WERI-Rb-1 (cell line): Measurements from ENCODE around the gene AKT1.

Experiments used
- DNase-seq: peaks from one replicate; pipeline ENCODE4 v3.0.0-alpha.2; 2020
- H3K27ac ChIP-seq: fragments of 250-450 bp; sonication (Bioruptor Pico); 2 replicates; pipeline ENCODE4 v1.5.1; 2020; ENCODE audit warnings: mild to moderate bottlenecking, moderate library complexity
- H3K27me3 ChIP-seq: fragments of 250-450 bp; sonication (Bioruptor Pico); 2 replicates; pipeline ENCODE4 v1.5.1; 2021; ENCODE audit warnings: mild to moderate bottlenecking, low read depth, moderate library complexity; ENCODE audit not compliant: insufficient read depth, severe bottlenecking
- H3K36me3 ChIP-seq: fragments of 250-450 bp; sonication (Bioruptor Pico); 2 replicates; pipeline ENCODE4 v1.5.1; 2020; ENCODE audit warnings: mild to moderate bottlenecking, moderate library complexity
- H3K4me3 ChIP-seq: 2 replicates; pipeline ENCODE4 v1.5.1; 2011; ENCODE audit warnings: low read depth, mild to moderate bottlenecking, control low read depth, low read length
- H3K9me3 ChIP-seq: fragments of 250-450 bp; sonication (Bioruptor Pico); 2 replicates; pipeline ENCODE4 v1.5.1; 2021; ENCODE audit warnings: mild to moderate bottlenecking, moderate library complexity; ENCODE audit not compliant: severe bottlenecking
- TF ChIP-seq, protein P1 (sequence below): IDR thresholded peaks from 2 replicates; pipeline ENCODE4 v1.5.1; 2011; ENCODE audit warnings: low read depth, mild to moderate bottlenecking, control low read depth, inconsistent platforms, low read length

Gene AKT1

DNA sequence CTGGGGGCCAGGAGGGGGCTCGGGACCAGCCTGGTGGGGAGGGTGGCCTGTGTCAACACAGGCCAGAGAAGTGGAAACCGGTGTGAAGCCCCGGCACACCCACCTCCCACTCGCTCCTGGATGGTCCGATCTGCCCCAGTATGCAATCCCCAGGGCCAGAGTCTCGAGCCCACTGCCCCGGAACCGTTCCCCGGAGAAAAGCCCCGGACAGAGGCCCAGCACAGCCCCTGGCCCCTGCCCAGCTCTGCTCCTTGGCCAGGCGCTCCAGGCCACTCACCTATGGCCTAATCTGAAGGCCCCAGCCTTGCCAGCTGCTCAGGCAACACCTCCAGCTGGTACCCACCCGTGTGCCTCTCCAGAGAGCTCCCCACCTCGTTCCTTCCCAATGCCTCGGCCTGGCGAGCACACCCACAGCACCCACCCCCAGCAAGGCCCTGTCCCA lies 17.7 kb downstream of the AKT1 start:
- Histone ChIP-seq H3K4me3 (no peak overlapping the region), H3K27ac (no peak overlapping the region), H3K36me3 (peaks cover 33% of the 10 kb centered on the region), H3K27me3 (no peaks in the 10 kb centered on the region), H3K9me3 (no peaks in the 10 kb centered on the region)
- no peak for DNase-seq
- TF ChIP-seq, protein P1, sequence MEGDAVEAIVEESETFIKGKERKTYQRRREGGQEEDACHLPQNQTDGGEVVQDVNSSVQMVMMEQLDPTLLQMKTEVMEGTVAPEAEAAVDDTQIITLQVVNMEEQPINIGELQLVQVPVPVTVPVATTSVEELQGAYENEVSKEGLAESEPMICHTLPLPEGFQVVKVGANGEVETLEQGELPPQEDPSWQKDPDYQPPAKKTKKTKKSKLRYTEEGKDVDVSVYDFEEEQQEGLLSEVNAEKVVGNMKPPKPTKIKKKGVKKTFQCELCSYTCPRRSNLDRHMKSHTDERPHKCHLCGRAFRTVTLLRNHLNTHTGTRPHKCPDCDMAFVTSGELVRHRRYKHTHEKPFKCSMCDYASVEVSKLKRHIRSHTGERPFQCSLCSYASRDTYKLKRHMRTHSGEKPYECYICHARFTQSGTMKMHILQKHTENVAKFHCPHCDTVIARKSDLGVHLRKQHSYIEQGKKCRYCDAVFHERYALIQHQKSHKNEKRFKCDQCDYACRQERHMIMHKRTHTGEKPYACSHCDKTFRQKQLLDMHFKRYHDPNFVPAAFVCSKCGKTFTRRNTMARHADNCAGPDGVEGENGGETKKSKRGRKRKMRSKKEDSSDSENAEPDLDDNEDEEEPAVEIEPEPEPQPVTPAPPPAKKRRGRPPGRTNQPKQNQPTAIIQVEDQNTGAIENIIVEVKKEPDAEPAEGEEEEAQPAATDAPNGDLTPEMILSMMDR = no peak

DNA sequence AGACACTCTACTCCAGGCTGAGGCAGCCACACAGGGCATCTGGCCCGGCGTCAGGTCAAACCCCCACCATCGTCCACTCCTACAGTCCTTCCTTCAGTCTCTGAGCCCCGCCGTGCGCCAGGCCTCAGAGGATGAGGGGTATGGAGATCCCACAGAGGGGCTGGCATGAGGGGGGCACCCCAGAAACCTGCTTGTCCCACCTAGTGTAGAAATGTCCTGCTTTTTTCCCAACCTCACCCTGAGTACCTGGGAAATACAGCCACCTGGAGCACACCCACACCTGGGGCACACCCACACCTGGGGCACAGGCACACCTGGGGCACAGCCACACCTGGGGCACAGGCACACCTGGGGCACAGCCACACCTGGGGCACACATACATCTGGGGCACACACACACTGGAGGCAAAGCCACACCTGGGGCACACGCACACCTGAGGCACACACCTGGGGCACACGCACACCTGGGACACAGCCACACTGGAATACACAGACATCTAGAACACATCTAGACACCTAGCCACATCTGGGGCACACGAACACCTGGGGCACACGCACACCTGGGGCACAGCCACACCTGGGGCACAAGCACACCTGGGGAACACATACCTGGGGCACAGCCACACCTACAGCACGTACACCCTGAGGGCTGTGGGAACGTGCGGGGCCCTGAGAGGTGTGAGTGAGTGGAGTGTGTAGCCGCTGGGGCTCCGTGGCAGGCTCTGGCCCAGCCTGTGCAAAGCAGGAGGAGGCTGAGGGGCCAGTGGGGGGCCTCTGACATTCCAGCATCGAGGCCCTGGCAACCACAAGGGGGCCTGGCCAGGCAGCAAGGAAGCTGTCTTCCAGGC lies 18.4 kb downstream of the AKT1 start:
- no peaks in the 10 kb centered on the region for H3K9me3 ChIP-seq
- H3K36me3 ChIP-seq = peaks cover 39% of the 10 kb centered on the region
- no peak overlapping the region for H3K27ac ChIP-seq
- H3K4me3 ChIP-seq = no peak overlapping the region
- no peak for DNase-seq
- TF ChIP-seq, protein P1 = no peak
- H3K27me3 ChIP-seq = no peaks in the 10 kb centered on the region

DNA sequence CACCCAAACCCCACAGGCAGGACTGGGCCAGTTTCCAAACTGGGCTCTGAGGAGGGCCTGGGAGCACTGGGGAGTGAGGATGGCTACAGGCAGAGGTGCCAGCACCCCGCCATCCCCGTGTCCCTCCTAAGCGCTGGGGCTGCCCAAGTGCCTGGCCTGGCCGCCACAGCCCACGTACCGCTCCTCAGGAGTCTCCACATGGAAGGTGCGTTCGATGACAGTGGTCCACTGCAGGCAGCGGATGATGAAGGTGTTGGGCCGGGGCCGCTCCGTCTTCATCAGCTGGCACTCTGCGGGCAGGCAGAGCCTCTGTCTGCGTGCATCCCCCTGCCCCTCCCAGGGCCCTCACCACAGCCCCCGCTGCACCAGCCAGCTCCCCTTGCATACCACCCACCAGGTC lies 19.1 kb downstream of the AKT1 start:
- TF ChIP-seq, protein P1 = no peak
- Histone ChIP-seq H3K4me3 (no peak overlapping the region), H3K9me3 (peaks cover under 1% of the 10 kb centered on the region), H3K27ac (no peak overlapping the region), H3K36me3 (peaks cover 46% of the 10 kb centered on the region), H3K27me3 (no peaks in the 10 kb centered on the region)
- no peak for DNase-seq

DNA sequence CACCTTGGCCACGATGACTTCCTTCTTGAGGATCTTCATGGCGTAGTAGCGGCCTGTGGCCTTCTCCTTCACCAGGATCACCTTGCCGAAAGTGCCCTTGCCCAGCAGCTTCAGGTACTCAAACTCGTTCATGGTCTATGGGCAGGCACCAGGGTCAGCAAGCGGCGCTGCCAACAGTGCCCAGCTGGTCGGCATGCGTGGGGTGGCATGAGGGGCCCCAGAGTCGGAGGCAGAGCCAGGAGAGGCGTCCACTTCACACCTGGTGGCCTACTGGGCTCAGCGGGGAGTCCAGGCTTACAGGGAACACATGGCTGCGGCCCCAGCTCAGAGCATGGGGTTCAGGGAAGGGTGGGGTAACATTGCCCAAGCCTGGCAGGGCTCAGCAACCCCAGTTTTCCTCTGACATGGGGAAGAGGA lies 20.5 kb downstream of the AKT1 start:
- DNase-seq = no peak
- Histone ChIP-seq H3K36me3 (peaks cover 59% of the 10 kb centered on the region), H3K27ac (no peak overlapping the region), H3K9me3 (peaks cover 8% of the 10 kb centered on the region), H3K27me3 (no peaks in the 10 kb centered on the region), H3K4me3 (no peak overlapping the region)
- TF ChIP-seq, protein P1 = no peak

DNA sequence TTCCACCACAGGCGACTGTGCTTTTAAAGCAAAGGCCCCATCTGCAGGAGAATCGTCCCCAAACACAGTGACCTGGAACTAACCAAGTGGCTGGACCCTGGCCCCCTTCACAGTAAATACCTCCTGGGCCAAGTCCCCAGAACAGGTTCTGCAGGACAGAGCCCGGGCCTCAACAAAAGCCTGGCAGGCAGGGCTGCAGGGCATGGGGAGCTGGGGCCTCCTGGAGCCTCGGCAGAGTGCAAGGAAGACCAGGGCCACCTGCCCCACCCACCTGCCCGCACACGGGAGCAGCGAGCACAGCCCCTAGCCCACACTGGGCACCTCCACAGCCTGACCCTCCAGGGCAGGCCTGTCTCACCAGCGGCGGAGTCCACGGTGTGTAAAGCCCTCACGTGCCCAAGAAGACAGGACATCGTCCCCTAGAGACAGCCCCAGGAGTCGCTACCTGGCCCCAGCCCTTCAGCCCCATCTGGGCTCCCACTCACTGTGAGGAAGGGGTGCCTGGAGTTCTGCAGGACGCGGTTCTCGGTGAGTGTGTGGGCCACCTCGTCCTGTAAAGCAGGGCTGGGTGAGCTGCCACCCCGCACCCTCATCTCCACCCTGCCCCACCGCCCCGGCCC lies 21.0 kb downstream of the AKT1 start:
- H3K9me3 ChIP-seq = peaks cover 8% of the 10 kb centered on the region
- TF ChIP-seq, protein P1 = no peak

More for the DNA sequence above, 21.0 kb downstream of the AKT1 start:
- no peak for DNase-seq
- H3K4me3 ChIP-seq = no peak overlapping the region
- H3K27me3 ChIP-seq = no peaks in the 10 kb centered on the region
- H3K27ac ChIP-seq = no peak overlapping the region
- H3K36me3 ChIP-seq = peaks cover 63% of the 10 kb centered on the region
